Smooth muscle cell (in vitro differentiated cells): ENCODE results near the gene GAL3ST3. TPM values are rescaled to one million over a fixed set of nuclear protein-coding genes. Genes with fewer than 3 reads are reported as not detected.

Source experiments
- DNase-seq: peaks from one replicate; lab custom pipeline; 2025; ENCODE audit not compliant: unreplicated experiment; lab: John Stamatoyannopoulos, UW
- H2AFZ ChIP-seq: fragments of 200-600 bp; sonication (generic); 2 replicates; pipeline ENCODE4 v1.6.0; 2016; ENCODE audit warnings: antibody characterized with exemption, low read depth, mild to moderate bottlenecking
- H3F3A ChIP-seq: fragments of 200-600 bp; sonication (generic); 2 replicates; pipeline ENCODE4 v1.6.0; 2017; ENCODE audit warnings: antibody characterized with exemption, low read depth
- H3K27ac ChIP-seq: fragments of 200-600 bp; sonication (generic); 2 replicates; pipeline ENCODE4 v1.5.1; 2016; ENCODE audit warnings: low read depth, mild to moderate bottlenecking
- H3K27me3 ChIP-seq: fragments of 200-600 bp; sonication (generic); 2 replicates; pipeline ENCODE4 v1.6.1; 2016; ENCODE audit warnings: low read depth, mild to moderate bottlenecking
- H3K36me3 ChIP-seq: fragments of 200-600 bp; sonication (generic); 2 replicates; pipeline ENCODE4 v1.5.1; 2016; ENCODE audit warnings: low read depth
- H3K4me1 ChIP-seq: fragments of 200-600 bp; sonication (generic); 2 replicates; pipeline ENCODE4 v1.5.1; 2016; ENCODE audit warnings: low read depth
- H3K4me2 ChIP-seq: fragments of 200-600 bp; sonication (generic); 2 replicates; pipeline ENCODE4 v1.6.0; 2016; ENCODE audit warnings: mild to moderate bottlenecking
- H3K4me3 ChIP-seq: fragments of 200-600 bp; sonication (generic); 2 replicates; pipeline ENCODE4 v1.5.1; 2016; ENCODE audit warnings: mild to moderate bottlenecking
- H3K79me2 ChIP-seq: fragments of 200-600 bp; sonication (generic); 2 replicates; pipeline ENCODE4 v1.6.0; 2016; ENCODE audit warnings: low read depth, mild to moderate bottlenecking
- H3K9ac ChIP-seq: fragments of 200-600 bp; sonication (generic); 2 replicates; pipeline ENCODE4 v1.6.0; 2016; ENCODE audit warnings: low read depth
- H3K9me3 ChIP-seq: fragments of 200-600 bp; sonication (generic); replicated peaks from 2 replicates; pipeline ENCODE4 v1.5.1; 2016; ENCODE audit warnings: low read depth
- H4K20me1 ChIP-seq: fragments of 200-600 bp; sonication (generic); 2 replicates; pipeline ENCODE4 v1.6.0; 2016; ENCODE audit warnings: low read depth
- CTCF ChIP-seq: fragments of 200-600 bp; sonication (generic); IDR thresholded peaks from 2 replicates; pipeline ENCODE4 v1.5.1; 2017; ENCODE audit warnings: borderline replicate concordance, mild to moderate bottlenecking, antibody characterized with exemption; ENCODE audit not compliant: insufficient read depth, poor library complexity, severe bottlenecking
- WGBS: methylation state at CpG from one replicate; pipeline ENCODE4 v1.1.7; 2016; ENCODE audit warnings: low lambda C conversion rate; 5-methylcytosine and 5-hydroxymethylcytosine counted together
- polyA plus RNA-seq: library from polyadenylated mRNA; unstranded; fragments of >200 nt; fragmentation: Nextera tagmentation; extraction: Ambion mirVana; gene quantifications from 2 replicates; pipeline ENCODE4 v1.2.1, GENCODE V29; 2016
- total RNA-seq: library from RNA; depleted of rRNA; stranded (reverse); fragments of >200 nt; gene quantifications from 2 replicates; pipeline ENCODE4 v1.2.3, GENCODE V29; 2014

The GAL3ST3 gene
- total and polyA plus RNA-seq, 2 experiments from 2014 or later: 0.23 to 0.27 TPM

GRCh38 chr11:66063900-66064299 is 14.9 kb upstream of the GAL3ST3 start:
- Histone ChIP-seq H3K36me3 (peaks cover 26% of the 10 kb centered on the region), H3F3A (peaks cover 44% of the 10 kb centered on the region), H3K27ac (peak overlapping the region; percentile 22), H2AFZ (no peak overlapping the region), H3K9me3 (no peaks in the 10 kb centered on the region), H3K4me2 (no peak overlapping the region), H3K4me1 (no peaks in the 10 kb centered on the region), H3K27me3 (no peaks in the 10 kb centered on the region), H3K9ac (no peak overlapping the region), H3K79me2 (peaks cover 53% of the 10 kb centered on the region), H4K20me1 (peaks cover 35% of the 10 kb centered on the region), H3K4me3 (no peak overlapping the region)
- no peak for DNase-seq
- no peak for TF ChIP-seq CTCF
- WGBS: 92% methylated on average over 2 of the region's 2 CpGs

GRCh38 chr11:66062408-66062807 is 13.4 kb upstream of the GAL3ST3 start:
- no peak for DNase-seq
- no peaks in the 10 kb centered on the region for H3K4me1 ChIP-seq
- peaks cover 32% of the 10 kb centered on the region for H3K36me3 ChIP-seq
- no peak overlapping the region for H3K4me3 ChIP-seq
- H3F3A ChIP-seq: peaks cover 37% of the 10 kb centered on the region
- H2AFZ ChIP-seq: no peak overlapping the region
- H3K9ac ChIP-seq: no peak overlapping the region
- peaks cover 54% of the 10 kb centered on the region for H3K79me2 ChIP-seq
- no peak overlapping the region for H3K4me2 ChIP-seq
- H3K27ac ChIP-seq: no peak overlapping the region
- H3K9me3 ChIP-seq: no peaks in the 10 kb centered on the region
- peaks cover 22% of the 10 kb centered on the region for H4K20me1 ChIP-seq
- TF ChIP-seq CTCF: no peak
- H3K27me3 ChIP-seq: no peaks in the 10 kb centered on the region
- 100% methylated on average over 2 of the region's 2 CpGs for WGBS

- Histone ChIP-seq H3K4me3 (no peak overlapping the region), H2AFZ (no peak overlapping the region), H3F3A (peaks cover 25% of the 10 kb centered on the region), H3K36me3 (peaks cover 39% of the 10 kb centered on the region), H3K27ac (no peak overlapping the region), H3K9ac (no peak overlapping the region), H3K9me3 (no peaks in the 10 kb centered on the region), H3K4me2 (no peak overlapping the region), H3K4me1 (no peaks in the 10 kb centered on the region), H3K79me2 (peaks cover 57% of the 10 kb centered on the region), H3K27me3 (no peaks in the 10 kb centered on the region), H4K20me1 (peaks cover 11% of the 10 kb centered on the region)
- DNase-seq: no peak
- WGBS: 91% methylated on average over 6 of the region's 6 CpGs
- no peak for TF ChIP-seq CTCF
Measured at GRCh38 chr11:66061268-66061667, 12.3 kb upstream of the GAL3ST3 start.

GRCh38 chr11:66059966-66060680 is 11.2 kb upstream of the GAL3ST3 start:
- no peak for TF ChIP-seq CTCF
- WGBS: 79% methylated on average over 8 of the region's 8 CpGs
- no peak overlapping the region for H3K4me2 ChIP-seq
- H3K9ac ChIP-seq: no peak overlapping the region
- H2AFZ ChIP-seq: no peak overlapping the region
- no peaks in the 10 kb centered on the region for H3K4me1 ChIP-seq
- H3K4me3 ChIP-seq: no peak overlapping the region
- H3K27me3 ChIP-seq: no peaks in the 10 kb centered on the region
- H3K36me3 ChIP-seq: peaks cover 40% of the 10 kb centered on the region
- peak overlapping the region; percentile 38 for H3K27ac ChIP-seq
- DNase-seq: no peak
- H3F3A ChIP-seq: peaks cover 17% of the 10 kb centered on the region
- peaks cover 10% of the 10 kb centered on the region for H4K20me1 ChIP-seq
- no peaks in the 10 kb centered on the region for H3K9me3 ChIP-seq
- peaks cover 60% of the 10 kb centered on the region for H3K79me2 ChIP-seq
